Activated CD4-positive, alpha-beta memory T cell treated with anti-CD3 and anti-CD28 coated beads for 36 hours (primary cell): Measurements from ENCODE around the gene RBM10. TPM values are rescaled to one million over a fixed set of nuclear protein-coding genes. Genes with fewer than 3 reads are reported as not detected.

ENCODE experiments used
- CTCF ChIA-PET: fragments of 350-600 bp; sonication (Branson Sonifier 250); formaldehyde crosslinking; loops from one replicate; lab custom pipeline; 2021; ENCODE audit warnings: antibody characterized with exemption, inconsistent platforms; lab: Charles Lee
- POLR2A ChIA-PET: fragments of 350-600 bp; sonication (Branson Sonifier 250); formaldehyde crosslinking; loops from one replicate; lab custom pipeline; 2021; ENCODE audit warnings: antibody characterized with exemption; lab: Charles Lee
- DNase-seq: peaks from one replicate; pipeline ENCODE4 v3.0.0-alpha.2; 2020
- H3K27ac Mint-ChIP-seq: one replicate; pipeline ENCODE4 v1.8.0; 2021; ENCODE audit warnings: mixed read lengths
- H3K27me3 Mint-ChIP-seq: one replicate; pipeline ENCODE4 v1.8.0; 2021; ENCODE audit warnings: mixed read lengths
- H3K36me3 Mint-ChIP-seq: one replicate; pipeline ENCODE4 v1.8.0; 2021; ENCODE audit warnings: mixed read lengths
- H3K4me1 Mint-ChIP-seq: one replicate; pipeline ENCODE4 v1.8.0; 2021; ENCODE audit warnings: low read depth, mixed read lengths
- H3K4me3 Mint-ChIP-seq: one replicate; pipeline ENCODE4 v1.8.0; 2021; ENCODE audit warnings: mild to moderate bottlenecking, mixed read lengths
- H3K9me3 Mint-ChIP-seq: one replicate; pipeline ENCODE4 v1.8.0; 2021; ENCODE audit warnings: mixed read lengths
- intact Hi-C: fragments of 100-400 bp; cut with micrococcal nuclease; formaldehyde crosslinking; loops from one replicate; pipeline ENCODE4 v1.15.1; 2023
- total RNA-seq, 2 experiments: library from RNA; stranded (reverse); gene quantifications; one replicate each; pipeline ENCODE4 v1.2.3, GENCODE V29; 2021

RBM10 gene
- total RNA-seq, 2 experiments from 2014 or later, result 61.0 to 62.3 TPM

DNA sequence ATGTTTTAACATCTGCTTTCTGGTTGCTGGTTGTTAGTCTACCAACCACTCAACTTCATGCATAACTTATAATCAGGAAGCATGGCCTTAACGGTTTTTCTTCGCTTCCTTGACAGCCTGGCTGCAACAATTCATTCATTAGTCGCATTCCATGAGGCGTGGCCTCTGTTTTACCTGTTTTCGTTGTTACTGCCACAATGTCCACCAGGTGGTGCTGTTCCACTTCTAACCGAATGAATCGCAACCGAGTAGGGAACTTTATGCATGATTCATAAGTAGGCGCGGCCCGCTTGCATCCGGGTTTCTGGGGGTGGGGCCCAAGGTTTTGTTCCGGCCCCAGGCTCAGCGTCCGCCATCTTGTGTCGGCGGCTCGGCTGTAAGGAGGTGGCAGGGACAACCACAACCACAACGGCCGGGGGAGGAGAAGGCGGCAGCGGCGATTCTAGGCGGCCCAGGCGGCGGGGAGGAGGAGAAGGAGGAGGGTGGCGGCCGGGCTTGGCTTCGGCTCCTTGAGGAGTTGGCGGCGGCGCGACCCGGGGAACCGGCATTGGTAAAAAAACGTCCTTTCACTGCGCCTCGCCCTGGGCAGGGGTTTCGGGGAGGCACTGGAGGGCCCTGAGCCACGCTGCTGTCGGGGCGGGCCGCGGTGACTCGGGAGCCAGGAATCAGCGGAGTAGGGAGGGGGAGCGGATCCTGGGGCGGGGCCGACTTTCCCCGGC, 48.6 kb downstream of the RBM10 start, which contains the start of gene UBA1:
Gene UBA1, plus strand, starts transcription at position 355 of the 719 bp plus-strand sequence. CDS start 4,974 bp downstream, outside the sequence.
- H3K9me3 Mint-ChIP-seq, result no peaks in the 10 kb centered on the region
- ChIA-PET POLR2A (interaction anchor here (1.0 to 1.2 kb wide), 2 partner anchors 8 to 12 kb away, joined by 3 to 4 read pairs; no protein-coding TSS in a partner anchor), CTCF (interaction anchor here (1.0 to 1.8 kb wide), 4 partner anchors 190 to 330 kb away, joined by 4 to 12 read pairs (median 6); no protein-coding TSS in a partner anchor)
- peaks cover 54% of the 10 kb centered on the region for H3K4me1 Mint-ChIP-seq
- intact Hi-C loops, result loop anchor here (1.0 to 5.0 kb wide), 7 partner anchors 25 to 459 kb away; partner anchors contain the start of genes CDK16 and ELK1
- DNase-seq, result peak; percentile 94
- peak within 1 kb of the TSS; percentile 92 for H3K4me3 Mint-ChIP-seq
- no peaks in the 10 kb centered on the region for H3K27me3 Mint-ChIP-seq
- peak within 1 kb of the TSS; percentile 91 for H3K27ac Mint-ChIP-seq
- peaks cover 27% of the 10 kb centered on the region for H3K36me3 Mint-ChIP-seq

DNA sequence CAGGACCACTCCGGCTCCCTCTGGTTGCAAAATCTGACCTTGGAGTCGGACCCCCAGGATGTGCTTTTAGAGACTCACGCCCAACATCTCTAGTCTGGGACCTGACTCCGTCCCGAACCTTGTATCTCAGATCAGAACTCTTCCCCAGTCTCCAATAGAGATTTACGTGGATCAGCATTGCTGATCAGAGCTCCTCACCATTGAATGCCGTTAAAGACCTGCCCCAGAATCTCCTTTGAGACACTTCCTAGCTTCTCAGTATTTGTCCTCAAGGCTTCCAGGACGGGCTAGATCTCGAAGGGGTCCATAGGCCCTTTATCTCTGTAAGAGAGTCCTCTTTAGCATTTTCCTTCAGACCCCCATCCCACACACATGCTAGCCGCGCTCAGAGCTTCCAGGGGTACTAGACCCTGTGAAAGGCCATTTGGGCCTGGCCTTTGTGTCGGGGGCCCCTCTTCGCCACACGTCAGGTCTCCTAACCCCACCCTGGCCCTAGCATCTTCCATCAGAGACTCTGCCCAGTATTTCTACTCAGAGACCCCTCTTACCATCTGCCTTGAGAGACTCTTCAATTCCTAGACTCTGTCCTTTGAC, 49.3 kb downstream of the RBM10 start:
- DNase-seq, result no peak
- intact Hi-C loops, result loop anchor here (5.0 kb wide), 1 partner anchor 458 kb away; the partner anchor contains the start of gene ELK1
- CTCF ChIA-PET, result interaction anchor here (1.0 to 1.8 kb wide), 3 partner anchors 190 to 329 kb away, joined by 4 to 7 read pairs (median 5); no protein-coding TSS in a partner anchor
- Mint-ChIP-seq H3K27me3 (no peaks in the 10 kb centered on the region), H3K4me1 (peaks cover 47% of the 10 kb centered on the region), H3K4me3 (peak overlapping the region; percentile 92), H3K36me3 (peaks cover 31% of the 10 kb centered on the region), H3K9me3 (no peaks in the 10 kb centered on the region), H3K27ac (peak overlapping the region; percentile 91)
- POLR2A ChIA-PET, result interaction anchor here (1.2 to 1.3 kb wide), 2 partner anchors 11 to 41 kb away, joined by 4 to 5 read pairs; no protein-coding TSS in a partner anchor

DNA sequence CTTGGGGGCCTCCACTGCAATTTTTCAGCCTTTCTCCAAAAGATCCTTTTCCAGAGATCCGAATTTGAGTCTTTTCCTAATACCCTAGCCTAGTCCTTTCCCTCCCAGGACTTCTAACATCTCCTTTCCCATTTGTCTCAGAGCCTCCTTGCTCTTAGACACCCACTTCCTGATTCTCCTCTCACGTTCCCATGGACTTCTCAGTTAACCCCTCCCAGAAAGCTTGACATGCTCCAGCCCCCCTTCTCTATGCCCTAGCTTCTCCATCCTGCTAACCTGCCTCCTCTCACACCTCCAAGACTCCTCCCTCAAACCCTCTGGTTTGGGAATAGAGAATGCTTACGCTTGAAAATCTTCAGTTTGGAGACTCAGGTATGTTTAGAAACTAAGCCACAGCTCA, 51.1 kb downstream of the RBM10 start:
- ChIA-PET CTCF (interaction anchor here (0.9 to 1.2 kb wide), 3 partner anchors 19 to 327 kb away, joined by 3 read pairs; no protein-coding TSS in a partner anchor), POLR2A (interaction anchor here (1.1 kb wide), 1 partner anchor 188 kb away, joined by 4 read pairs; no protein-coding TSS in a partner anchor)
- no peaks in the 10 kb centered on the region for H3K9me3 Mint-ChIP-seq
- peaks cover 37% of the 10 kb centered on the region for H3K36me3 Mint-ChIP-seq
- H3K27me3 Mint-ChIP-seq, result no peaks in the 10 kb centered on the region
- H3K27ac Mint-ChIP-seq, result peak overlapping the region; percentile 73
- DNase-seq, result no peak
- peak overlapping the region; percentile 92 for H3K4me3 Mint-ChIP-seq
- peaks cover 42% of the 10 kb centered on the region for H3K4me1 Mint-ChIP-seq
- intact Hi-C loops, result no loop called here

DNA sequence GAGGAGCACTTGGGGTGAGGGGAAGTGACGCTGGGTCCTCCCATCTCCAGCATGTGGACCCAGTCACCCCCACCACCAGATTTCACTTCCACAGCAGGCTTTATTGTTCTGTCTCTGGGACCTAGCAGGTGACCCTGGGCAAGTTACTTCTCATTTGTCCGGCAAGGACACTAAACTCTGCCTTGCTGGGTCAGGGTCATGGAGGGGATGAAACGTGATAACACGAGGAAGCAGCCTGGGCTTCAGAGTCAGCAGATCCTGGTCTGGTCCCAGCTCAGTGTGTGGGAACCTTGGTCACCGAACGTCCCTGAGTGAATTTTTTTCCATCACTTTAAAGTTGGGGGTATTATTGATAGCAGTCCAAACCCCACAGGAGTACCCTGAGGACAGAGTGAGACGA, 52.5 kb downstream of the RBM10 start:
- no peak for DNase-seq
- intact Hi-C loops, result no loop called here
- H3K27ac Mint-ChIP-seq, result peak overlapping the region; percentile 73
- H3K9me3 Mint-ChIP-seq, result no peaks in the 10 kb centered on the region
- H3K27me3 Mint-ChIP-seq, result no peaks in the 10 kb centered on the region
- ChIA-PET POLR2A (no interaction called here), CTCF (no interaction called here)
- peaks cover 42% of the 10 kb centered on the region for H3K4me1 Mint-ChIP-seq
- peaks cover 48% of the 10 kb centered on the region for H3K36me3 Mint-ChIP-seq
- H3K4me3 Mint-ChIP-seq, result no peak overlapping the region

DNA sequence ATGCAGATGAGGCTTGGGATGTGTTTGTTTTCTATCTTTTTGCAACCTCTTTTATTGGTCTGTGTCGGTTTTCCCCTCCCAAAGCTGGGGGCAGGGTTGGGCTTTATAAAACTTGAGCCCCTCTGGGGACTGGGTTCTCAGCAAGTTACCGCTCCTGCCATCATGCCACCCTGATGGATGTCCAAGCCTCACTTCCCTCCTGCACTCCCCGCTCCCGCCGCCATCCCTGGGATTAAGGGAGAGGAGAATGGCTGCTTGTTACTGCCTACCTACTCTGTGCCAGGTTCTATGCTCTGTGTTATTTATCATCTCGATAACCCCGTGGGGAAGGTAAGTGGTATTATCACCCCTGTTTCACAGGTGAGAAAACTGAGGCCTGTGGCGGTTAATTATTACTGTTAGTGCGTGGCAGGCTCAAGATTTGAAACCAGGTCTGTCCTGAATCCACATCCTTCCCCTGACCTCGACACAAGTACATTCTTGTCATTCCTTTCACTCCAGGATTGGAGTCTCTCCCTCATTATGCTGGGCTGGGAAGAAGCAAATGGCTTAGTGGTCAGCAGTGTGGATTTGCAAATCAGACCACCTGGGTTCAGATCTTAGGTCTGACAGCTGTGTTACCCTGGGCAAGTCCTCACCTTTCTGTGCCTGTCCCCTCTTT, 53.1 kb downstream of the RBM10 start:
- no peaks in the 10 kb centered on the region for H3K9me3 Mint-ChIP-seq
- H3K36me3 Mint-ChIP-seq, result peaks cover 48% of the 10 kb centered on the region
- H3K4me1 Mint-ChIP-seq, result peaks cover 37% of the 10 kb centered on the region
- intact Hi-C loops, result no loop called here
- H3K27ac Mint-ChIP-seq, result peak overlapping the region; percentile 42
- H3K4me3 Mint-ChIP-seq, result no peak overlapping the region
- H3K27me3 Mint-ChIP-seq, result no peaks in the 10 kb centered on the region
- ChIA-PET CTCF (no interaction called here), POLR2A (no interaction called here)
- DNase-seq, result no peak

DNA sequence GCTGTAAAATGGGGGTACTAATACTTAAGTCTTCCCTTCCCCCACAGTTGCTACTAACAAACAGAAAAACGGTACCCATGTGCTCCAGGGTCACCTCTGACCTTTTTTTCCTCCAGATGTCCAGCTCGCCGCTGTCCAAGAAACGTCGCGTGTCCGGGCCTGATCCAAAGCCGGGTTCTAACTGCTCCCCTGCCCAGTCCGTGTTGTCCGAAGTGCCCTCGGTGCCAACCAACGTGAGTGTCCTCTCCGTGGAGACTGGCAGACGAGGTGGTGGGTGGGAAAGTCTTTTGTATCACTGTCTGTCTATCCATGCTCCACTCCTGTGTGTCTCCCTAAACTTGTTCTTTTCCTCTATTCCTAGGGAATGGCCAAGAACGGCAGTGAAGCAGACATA, 53.7 kb downstream of the RBM10 start:
- no peak overlapping the region for H3K4me3 Mint-ChIP-seq
- H3K27ac Mint-ChIP-seq, result peak overlapping the region; percentile 42
- intact Hi-C loops, result no loop called here
- peaks cover 34% of the 10 kb centered on the region for H3K4me1 Mint-ChIP-seq
- DNase-seq, result no peak
- ChIA-PET CTCF (no interaction called here), POLR2A (no interaction called here)
- no peaks in the 10 kb centered on the region for H3K9me3 Mint-ChIP-seq
- no peaks in the 10 kb centered on the region for H3K27me3 Mint-ChIP-seq
- H3K36me3 Mint-ChIP-seq, result peaks cover 48% of the 10 kb centered on the region

DNA sequence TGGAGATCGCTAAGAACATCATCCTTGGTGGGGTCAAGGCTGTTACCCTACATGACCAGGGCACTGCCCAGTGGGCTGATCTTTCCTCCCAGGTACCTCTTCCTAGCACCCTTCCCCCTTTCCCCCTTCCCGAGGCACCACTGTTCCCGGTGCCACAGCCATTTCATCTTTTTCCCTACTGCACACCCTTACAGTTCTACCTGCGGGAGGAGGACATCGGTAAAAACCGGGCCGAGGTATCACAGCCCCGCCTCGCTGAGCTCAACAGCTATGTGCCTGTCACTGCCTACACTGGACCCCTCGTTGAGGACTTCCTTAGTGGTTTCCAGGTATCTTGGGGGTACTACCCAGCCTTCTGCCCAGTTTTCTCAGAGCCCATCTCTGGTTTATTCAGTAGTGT, 54.3 kb downstream of the RBM10 start:
- Mint-ChIP-seq H3K27me3 (no peaks in the 10 kb centered on the region), H3K4me3 (no peak overlapping the region), H3K9me3 (no peaks in the 10 kb centered on the region), H3K4me1 (peaks cover 34% of the 10 kb centered on the region), H3K36me3 (peaks cover 51% of the 10 kb centered on the region), H3K27ac (no peak overlapping the region)
- ChIA-PET CTCF (no interaction called here), POLR2A (no interaction called here)
- intact Hi-C loops, result no loop called here
- DNase-seq, result no peak

DNA sequence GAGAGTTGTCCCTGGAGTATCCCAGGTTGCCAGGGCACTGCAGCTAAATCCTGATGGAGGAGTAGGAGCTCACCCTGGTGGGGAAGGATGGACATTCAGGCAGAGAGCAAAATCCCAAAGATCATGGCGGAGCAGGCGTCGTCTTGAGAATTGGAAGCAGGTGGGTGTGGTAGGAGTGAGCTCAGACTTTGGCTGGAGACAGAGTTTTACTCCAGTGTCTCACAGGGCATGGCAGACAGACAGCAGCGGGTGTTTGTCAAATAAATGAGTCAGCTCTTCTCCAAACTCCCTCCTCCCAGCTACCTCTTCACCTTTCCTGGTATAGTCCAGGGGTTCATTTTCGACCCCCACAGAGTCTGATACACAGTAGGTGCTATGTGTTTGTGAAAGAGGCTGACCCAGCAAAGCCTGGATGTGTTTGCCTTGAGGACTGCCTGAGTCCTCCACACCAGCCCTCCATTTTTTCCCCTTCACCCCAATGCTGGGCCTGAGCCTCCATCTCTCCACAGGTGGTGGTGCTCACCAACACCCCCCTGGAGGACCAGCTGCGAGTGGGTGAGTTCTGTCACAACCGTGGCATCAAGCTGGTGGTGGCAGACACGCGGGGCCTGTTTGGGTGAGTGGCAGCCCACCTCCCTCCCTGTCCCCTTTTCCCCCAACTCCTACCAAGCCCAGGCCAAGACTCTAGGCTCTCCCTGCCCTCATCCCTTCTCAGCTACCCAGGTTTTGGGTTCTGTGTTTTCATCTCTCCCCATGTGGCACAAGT, 55.5 kb downstream of the RBM10 start:
- ChIA-PET POLR2A (interaction anchor here (1.3 kb wide), 1 partner anchor 15 kb away, joined by 4 read pairs; no protein-coding TSS in a partner anchor), CTCF (interaction anchor here (0.9 to 1.4 kb wide), 3 partner anchors 17 to 184 kb away, joined by 3 to 5 read pairs (median 3); no protein-coding TSS in a partner anchor)
- H3K36me3 Mint-ChIP-seq, result peaks cover 52% of the 10 kb centered on the region
- H3K27ac Mint-ChIP-seq, result peak overlapping the region; percentile 13
- DNase-seq, result no peak
- no peaks in the 10 kb centered on the region for H3K9me3 Mint-ChIP-seq
- intact Hi-C loops, result no loop called here
- no peaks in the 10 kb centered on the region for H3K27me3 Mint-ChIP-seq
- peaks cover 30% of the 10 kb centered on the region for H3K4me1 Mint-ChIP-seq
- H3K4me3 Mint-ChIP-seq, result no peak overlapping the region

DNA sequence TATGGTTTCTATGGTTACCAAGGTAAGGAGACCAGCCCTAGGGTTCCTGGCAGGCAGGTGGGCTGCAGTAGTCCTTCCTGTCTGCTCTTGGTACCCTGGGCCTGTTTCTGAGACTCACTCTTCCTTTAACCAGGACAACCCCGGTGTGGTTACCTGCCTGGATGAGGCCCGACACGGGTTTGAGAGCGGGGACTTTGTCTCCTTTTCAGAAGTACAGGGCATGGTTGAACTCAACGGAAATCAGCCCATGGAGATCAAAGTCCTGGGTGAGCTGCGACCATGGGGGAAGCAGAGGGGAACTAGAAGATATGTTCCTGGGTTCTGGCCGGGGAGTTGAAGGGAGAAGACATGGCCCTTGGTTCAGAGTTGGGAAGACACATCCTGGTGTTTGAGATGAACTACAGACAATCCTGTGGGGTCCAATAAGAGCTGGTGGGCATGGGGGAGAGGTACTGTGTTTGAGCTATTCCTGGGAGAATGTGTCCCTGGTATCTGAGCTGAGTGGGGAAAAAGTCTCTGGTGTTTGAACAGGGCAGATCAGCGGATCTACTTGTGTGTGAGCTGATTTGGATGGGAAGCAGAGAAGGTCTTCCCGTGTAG, 56.4 kb downstream of the RBM10 start:
- DNase-seq, result no peak
- CTCF ChIA-PET, result interaction anchor here (1.2 to 1.4 kb wide), 3 partner anchors 111 to 184 kb away, joined by 3 to 5 read pairs (median 4); no protein-coding TSS in a partner anchor
- POLR2A ChIA-PET, result interaction anchor here (0.6 to 0.8 kb wide), 2 partner anchors 8 to 83 kb away, joined by 3 to 4 read pairs; no protein-coding TSS in a partner anchor
- Mint-ChIP-seq H3K36me3 (peaks cover 50% of the 10 kb centered on the region), H3K9me3 (no peaks in the 10 kb centered on the region), H3K27ac (no peak overlapping the region), H3K27me3 (no peaks in the 10 kb centered on the region), H3K4me3 (no peak overlapping the region), H3K4me1 (peaks cover 26% of the 10 kb centered on the region)
- intact Hi-C loops, result no loop called here

DNA sequence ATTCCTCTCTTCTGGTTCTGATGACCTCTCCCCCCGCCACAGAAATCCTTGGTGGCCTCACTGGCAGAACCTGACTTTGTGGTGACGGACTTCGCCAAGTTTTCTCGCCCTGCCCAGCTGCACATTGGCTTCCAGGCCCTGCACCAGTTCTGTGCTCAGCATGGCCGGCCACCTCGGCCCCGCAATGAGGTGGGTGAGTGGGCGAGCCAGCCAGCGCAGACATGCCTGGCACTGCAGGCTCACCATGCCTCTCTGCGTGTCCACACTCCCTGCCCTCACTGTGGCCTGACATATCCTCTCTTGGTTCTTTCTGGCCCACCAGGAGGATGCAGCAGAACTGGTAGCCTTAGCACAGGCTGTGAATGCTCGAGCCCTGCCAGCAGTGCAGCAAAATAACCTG, 57.3 kb downstream of the RBM10 start:
- POLR2A ChIA-PET, result no interaction called here
- H3K9me3 Mint-ChIP-seq, result no peaks in the 10 kb centered on the region
- no peak for DNase-seq
- peaks cover 48% of the 10 kb centered on the region for H3K36me3 Mint-ChIP-seq
- H3K27ac Mint-ChIP-seq, result no peak overlapping the region
- no peaks in the 10 kb centered on the region for H3K27me3 Mint-ChIP-seq
- intact Hi-C loops, result no loop called here
- CTCF ChIA-PET, result interaction anchor here (1.3 to 1.4 kb wide), 2 partner anchors 110 to 183 kb away, joined by 4 to 5 read pairs; no protein-coding TSS in a partner anchor
- H3K4me3 Mint-ChIP-seq, result no peak overlapping the region
- H3K4me1 Mint-ChIP-seq, result peaks cover 17% of the 10 kb centered on the region

DNA sequence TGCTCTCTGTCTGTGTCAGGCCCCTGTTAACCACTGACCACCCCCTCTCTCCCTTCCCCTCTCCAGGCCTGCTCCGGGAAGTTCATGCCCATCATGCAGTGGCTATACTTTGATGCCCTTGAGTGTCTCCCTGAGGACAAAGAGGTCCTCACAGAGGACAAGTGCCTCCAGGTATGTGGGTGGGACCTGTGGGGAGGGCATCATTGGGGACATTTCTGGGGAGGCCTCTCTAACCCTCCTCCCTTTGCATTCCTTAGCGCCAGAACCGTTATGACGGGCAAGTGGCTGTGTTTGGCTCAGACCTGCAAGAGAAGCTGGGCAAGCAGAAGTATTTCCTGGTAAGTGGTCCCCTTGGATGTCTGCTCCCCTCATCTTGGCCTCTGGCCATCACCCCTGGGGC, 57.9 kb downstream of the RBM10 start:
- Mint-ChIP-seq H3K4me1 (peaks cover 14% of the 10 kb centered on the region), H3K27ac (no peak overlapping the region), H3K4me3 (no peak overlapping the region), H3K9me3 (no peaks in the 10 kb centered on the region), H3K27me3 (no peaks in the 10 kb centered on the region), H3K36me3 (peaks cover 46% of the 10 kb centered on the region)
- DNase-seq, result no peak
- ChIA-PET CTCF (no interaction called here), POLR2A (no interaction called here)
- intact Hi-C loops, result no loop called here
